HL-60 (cell line): ENCODE measurements around the gene SYCN.
"Not testable (repeated sequence)": the region's sequence is repeated elsewhere in the genome, so short reads cannot be mapped to it uniquely, and the experiment has no call there.

Experiments
- DNase-seq, 2 experiments: peaks; one replicate each; pipeline ENCODE4 v3.0.0-alpha.2; 2010 to 2020; ENCODE audit warnings: low read depth in 1 of 2, low spot score in 1 of 2
- H3K27ac ChIP-seq: fragments of 250-450 bp; sonication (Bioruptor Pico); replicated peaks from 2 replicates; pipeline ENCODE4 v1.5.1; 2020; ENCODE audit warnings: mild to moderate bottlenecking, moderate library complexity
- H3K27me3 ChIP-seq: fragments of 250-450 bp; sonication (Bioruptor Pico); 2 replicates; pipeline ENCODE4 v1.5.1; 2021; ENCODE audit warnings: mild to moderate bottlenecking, moderate library complexity; ENCODE audit not compliant: insufficient read depth, poor library complexity, severe bottlenecking
- H3K4me3 ChIP-seq: replicated peaks from 2 replicates; pipeline ENCODE4 v1.5.1; 2011; ENCODE audit warnings: mild to moderate bottlenecking, control low read depth, low read length; ENCODE audit not compliant: insufficient read depth
- CTCF ChIP-seq: IDR thresholded peaks from one replicate; pipeline ENCODE4 v1.5.1; 2011; ENCODE audit warnings: low read length, control low read depth, inconsistent platforms; ENCODE audit not compliant: insufficient read depth
- GABPA ChIP-seq: IDR thresholded peaks from 2 replicates; pipeline ENCODE4 v1.6.1; 2012; ENCODE audit warnings: low read depth
- POLR2AphosphoS5 ChIP-seq: IDR thresholded peaks from 2 replicates; pipeline ENCODE4 v1.6.1; 2012; ENCODE audit warnings: low read depth
- REST ChIP-seq: IDR thresholded peaks from 2 replicates; pipeline ENCODE4 v1.6.1; 2012; ENCODE audit warnings: low read depth; ENCODE audit not compliant: insufficient replicate concordance
- SPI1 ChIP-seq: IDR thresholded peaks from 2 replicates; pipeline ENCODE4 v1.6.1; 2012; ENCODE audit warnings: low read depth, mild to moderate bottlenecking, borderline replicate concordance

SYCN gene

GRCh38 chr19:39230096-39230764, 26.2 kb upstream of the SYCN start:
- Histone ChIP-seq H3K27ac (no peak overlapping the region), H3K27me3 (no peaks in the 10 kb centered on the region), H3K4me3 (no peak overlapping the region)
- no peak for DNase-seq
- TF ChIP-seq SPI1, result no peak
- TF ChIP-seq REST, result no peak
- TF ChIP-seq POLR2AphosphoS5, result no peak
- no peak for TF ChIP-seq GABPA
- no peak for TF ChIP-seq CTCF

- Histone ChIP-seq H3K27me3 (no peaks in the 10 kb centered on the region), H3K4me3 (no peak overlapping the region), H3K27ac (no peak overlapping the region)
- TF ChIP-seq POLR2AphosphoS5 (no peak), REST (no peak), CTCF (no peak), SPI1 (no peak), GABPA (no peak)
- no peak for DNase-seq
These were observed 20.8 kb upstream of the SYCN start for GRCh38 chr19:39224910-39225309.

- Histone ChIP-seq H3K4me3 (no peak overlapping the region), H3K27me3 (no peaks in the 10 kb centered on the region), H3K27ac (no peak overlapping the region)
- no peak for DNase-seq
- no peak for TF ChIP-seq SPI1
- TF ChIP-seq REST, result peak; percentile 95
- no peak for TF ChIP-seq POLR2AphosphoS5
These were observed 19.7 kb upstream of the SYCN start for GRCh38 chr19:39223703-39224279.

GRCh38 chr19:39219108-39219507, 15.0 kb upstream of the SYCN start:
- H3K4me3 ChIP-seq, H3K27me3 ChIP-seq, DNase-seq, H3K27ac ChIP-seq: not testable (repeated sequence)
